Spleen (tissue), 7 donors: ENCODE data around the gene AK9.

Experiments
- CTCF ChIP-seq, 11 experiments: fragments of 200-600 bp in 7 of 11; fragments of 450-650 bp in 4 of 11; sonication (generic) in 4 of 11; IDR thresholded peaks in 8 of 11; conservative IDR thresholded peaks in 3 of 11; 1 replicate in 7 of 11; 2 replicates in 4 of 11; pipeline versions ENCODE4 v1.4.0 to v1.8.0; 2016 to 2021; ENCODE audit warnings: antibody characterized with exemption in 11 of 11, inconsistent platforms in 4 of 11, mild to moderate bottlenecking in 1 of 11
- POLR2A ChIP-seq, 3 donors: fragments of 450-650 bp; IDR thresholded peaks; one replicate each; pipeline ENCODE4 v1.5.1; 2017; ENCODE audit warnings: antibody characterized with exemption in 3 of 3, mild to moderate bottlenecking in 1 of 3
- POLR2AphosphoS5 ChIP-seq, 3 donors: sonication (generic); formaldehyde crosslinking; IDR thresholded peaks; one replicate each; pipeline ENCODE4 v1.5.1; 2017; ENCODE audit warnings: antibody characterized with exemption in 3 of 3
- donor health status: DM: no; HTN: no; CAD: no; lungs with moderate emphysema.
- donor health status: DM: no; HTN: no; CAD: no.
- donor health status: DM: no; HTN: no; CAD: no.

GRCh38 chr6:109676724-109677123 is 14.3 kb downstream of the AK9 start:
- no peak for TF ChIP-seq POLR2A (IDR thresholded peaks at IDR 0.05)
- TF ChIP-seq CTCF (IDR thresholded peaks at IDR 0.05 in 8 of 11, conservative IDR thresholded peaks at IDR 0.05 in 3 of 11), result no peak
- no peak for TF ChIP-seq POLR2AphosphoS5 (IDR thresholded peaks at IDR 0.05)
